NB4 (cell line): ENCODE data around the gene LST1.

ENCODE experiments used
- MYC ChIP-seq: IDR thresholded peaks from 2 replicates; pipeline ENCODE4 v1.6.1; 2011; ENCODE audit warnings: low read depth, low read length
- POLR2A ChIP-seq: IDR thresholded peaks from 2 replicates; pipeline ENCODE4 v1.6.1; 2011; ENCODE audit warnings: mild to moderate bottlenecking; ENCODE audit not compliant: insufficient read length; ENCODE audit errors: extremely low read depth
- TF ChIP-seq, protein P1 (sequence below): IDR thresholded peaks from one replicate; pipeline ENCODE4 v1.5.1; 2012; ENCODE audit warnings: low read depth, low read length
- TF ChIP-seq, protein P2 (sequence below): IDR thresholded peaks from 2 replicates; pipeline ENCODE4 v1.6.1; 2011; ENCODE audit warnings: low read depth, low read length

DNA sequence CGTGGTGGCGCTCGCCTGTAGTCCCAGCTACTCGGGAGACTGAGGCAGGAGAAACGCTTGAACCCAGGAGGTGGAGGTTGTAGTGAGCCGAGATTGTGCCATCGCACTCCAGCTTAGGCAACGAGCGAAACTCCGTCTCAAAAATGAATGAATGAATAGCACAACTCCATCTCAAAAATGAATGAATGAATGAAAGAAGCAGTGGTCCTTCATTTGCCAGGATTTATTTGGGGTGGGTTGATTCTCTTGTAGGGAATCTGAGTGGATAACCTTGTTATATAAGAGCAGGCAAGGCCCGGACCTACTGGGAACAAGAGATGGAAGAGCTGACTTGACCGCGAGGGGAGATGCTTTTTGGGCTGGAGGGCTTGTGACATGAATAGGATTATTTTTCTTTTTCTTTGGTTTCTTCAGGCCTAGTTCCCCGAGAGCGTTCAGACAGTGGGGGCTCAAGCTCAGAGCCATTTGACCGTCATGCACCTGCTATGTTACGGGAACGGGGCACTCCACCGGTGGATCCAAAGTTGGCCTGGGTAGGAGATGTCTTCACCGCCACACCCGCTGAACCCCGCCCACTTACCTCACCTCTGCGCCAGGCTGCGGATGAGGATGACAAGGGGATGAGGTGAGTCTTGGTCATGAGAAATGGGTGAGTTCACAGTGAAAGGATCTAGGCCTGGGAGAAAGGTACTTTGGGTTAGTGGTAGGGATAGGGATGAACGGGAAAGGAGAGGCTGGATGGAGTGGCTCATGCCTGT, 44.3 kb downstream of the LST1 start:
- TF ChIP-seq, protein P1, sequence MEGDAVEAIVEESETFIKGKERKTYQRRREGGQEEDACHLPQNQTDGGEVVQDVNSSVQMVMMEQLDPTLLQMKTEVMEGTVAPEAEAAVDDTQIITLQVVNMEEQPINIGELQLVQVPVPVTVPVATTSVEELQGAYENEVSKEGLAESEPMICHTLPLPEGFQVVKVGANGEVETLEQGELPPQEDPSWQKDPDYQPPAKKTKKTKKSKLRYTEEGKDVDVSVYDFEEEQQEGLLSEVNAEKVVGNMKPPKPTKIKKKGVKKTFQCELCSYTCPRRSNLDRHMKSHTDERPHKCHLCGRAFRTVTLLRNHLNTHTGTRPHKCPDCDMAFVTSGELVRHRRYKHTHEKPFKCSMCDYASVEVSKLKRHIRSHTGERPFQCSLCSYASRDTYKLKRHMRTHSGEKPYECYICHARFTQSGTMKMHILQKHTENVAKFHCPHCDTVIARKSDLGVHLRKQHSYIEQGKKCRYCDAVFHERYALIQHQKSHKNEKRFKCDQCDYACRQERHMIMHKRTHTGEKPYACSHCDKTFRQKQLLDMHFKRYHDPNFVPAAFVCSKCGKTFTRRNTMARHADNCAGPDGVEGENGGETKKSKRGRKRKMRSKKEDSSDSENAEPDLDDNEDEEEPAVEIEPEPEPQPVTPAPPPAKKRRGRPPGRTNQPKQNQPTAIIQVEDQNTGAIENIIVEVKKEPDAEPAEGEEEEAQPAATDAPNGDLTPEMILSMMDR, result no peak
- no peak for TF ChIP-seq POLR2A
- TF ChIP-seq MYC, result no peak
- TF ChIP-seq, protein P2, sequence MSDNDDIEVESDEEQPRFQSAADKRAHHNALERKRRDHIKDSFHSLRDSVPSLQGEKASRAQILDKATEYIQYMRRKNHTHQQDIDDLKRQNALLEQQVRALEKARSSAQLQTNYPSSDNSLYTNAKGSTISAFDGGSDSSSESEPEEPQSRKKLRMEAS, result no peak
